B cell (primary cell): Measurements from ENCODE around the gene ITPK1.

Experiments used
- CTCF ChIP-seq: fragments of 200-600 bp; IDR thresholded peaks from one replicate; pipeline ENCODE4 v1.8.0; 2022; ENCODE audit warnings: antibody characterized with exemption, mild to moderate bottlenecking
- EZH2 ChIP-seq: IDR thresholded peaks from 2 replicates; pipeline ENCODE4 v1.6.1; 2012; ENCODE audit warnings: borderline replicate concordance, low read depth, mild to moderate bottlenecking, moderate library complexity, low read length; ENCODE audit not compliant: insufficient read depth, poor library complexity, severe bottlenecking

DNA sequence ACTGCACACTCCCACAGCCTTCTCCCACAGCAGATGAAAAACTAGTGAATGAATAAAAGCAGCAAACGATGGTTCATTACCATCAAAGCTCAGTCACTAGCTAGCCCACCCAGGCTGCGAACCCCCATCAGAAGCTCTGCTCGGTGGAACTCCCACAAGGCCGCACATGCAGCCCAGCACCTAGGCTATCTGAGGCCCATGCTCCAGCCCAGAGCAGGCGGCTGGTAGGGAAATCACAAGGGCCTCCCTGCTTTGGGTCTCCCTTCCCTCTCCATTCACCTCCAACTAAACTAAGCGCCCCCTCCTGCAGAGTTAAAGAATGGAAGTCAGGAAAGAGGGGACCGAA, 69.0 kb downstream of the ITPK1 start:
- TF ChIP-seq CTCF (no peak), EZH2 (no peak)
